Cardiac fibroblast (primary cell): ENCODE measurements around the gene ADCK1.
"Not testable (repeated sequence)": the region's sequence is repeated elsewhere in the genome, so short reads cannot be mapped to it uniquely, and the experiment has no call there.

Experiments
- DNase-seq, 2 donors: peaks; one replicate each; pipeline versions ENCODE4 v3.0.0 to v3.0.0-alpha.2; 2010; ENCODE audit warnings: low read depth in 2 of 2
- H3K4me3 ChIP-seq, 2 donors: replicated peaks in 1 of 2; 1 replicate in 1 of 2; 2 replicates in 1 of 2; pipeline ENCODE4 v1.5.1; 2011; ENCODE audit warnings: low read depth in 2 of 2, low read length in 2 of 2, mild to moderate bottlenecking in 2 of 2, moderate library complexity in 1 of 2
- CTCF ChIP-seq: IDR thresholded peaks from one replicate; pipeline ENCODE4 v1.5.1; 2011; ENCODE audit warnings: low read depth, mild to moderate bottlenecking, low read length, inconsistent platforms

The ADCK1 gene

GRCh38 chr14:77908847-77909246, 108.9 kb downstream of the ADCK1 start:
- TF ChIP-seq CTCF = no peak
- H3K4me3 ChIP-seq = no peak overlapping the region
- DNase-seq = no peak

GRCh38 chr14:77909911-77910310, 110.0 kb downstream of the ADCK1 start:
- TF ChIP-seq CTCF = no peak
- no peak for DNase-seq

GRCh38 chr14:77910506-77910905, 110.6 kb downstream of the ADCK1 start:
- no peak for TF ChIP-seq CTCF
- H3K4me3 ChIP-seq = no peak overlapping the region
- no peak for DNase-seq

More at GRCh38 chr14:77909911-77910310, 110.0 kb downstream of the ADCK1 start:
- H3K4me3 ChIP-seq = no peak overlapping the region

GRCh38 chr14:77911356-77911755, 111.4 kb downstream of the ADCK1 start:
- no peak for DNase-seq
- TF ChIP-seq CTCF = no peak
- no peak overlapping the region for H3K4me3 ChIP-seq

GRCh38 chr14:77912754-77913556, 113.0 kb downstream of the ADCK1 start:
- DNase-seq = no peak
- no peak for TF ChIP-seq CTCF

GRCh38 chr14:77914073-77914721, 114.3 kb downstream of the ADCK1 start:
- no peak for TF ChIP-seq CTCF
- no peak overlapping the region for H3K4me3 ChIP-seq
- DNase-seq = no peak

More at GRCh38 chr14:77912754-77913556, 113.0 kb downstream of the ADCK1 start:
- no peak overlapping the region for H3K4me3 ChIP-seq

- H3K4me3 ChIP-seq, DNase-seq: not testable (repeated sequence)
Measured at GRCh38 chr14:77915390-77915789, 115.5 kb downstream of the ADCK1 start.
